Nephron progenitor cell (in vitro differentiated cells): Measurements from ENCODE around the gene CDH22.

Source experiments
- DNase-seq: peaks from one replicate; pipeline ENCODE4 v3.0.0; 2021
- H3K27ac Mint-ChIP-seq: 2 replicates; pipeline ENCODE4 v1.8.0; 2021; ENCODE audit warnings: mild to moderate bottlenecking, moderate library complexity, mixed read lengths
- H3K27me3 Mint-ChIP-seq: 2 replicates; pipeline ENCODE4 v1.8.0; 2021; ENCODE audit warnings: mild to moderate bottlenecking, low read depth, mixed read lengths; ENCODE audit not compliant: poor library complexity
- H3K36me3 Mint-ChIP-seq: 2 replicates; pipeline ENCODE4 v1.8.0; 2021; ENCODE audit warnings: low read depth, mixed read lengths
- H3K4me1 Mint-ChIP-seq: 2 replicates; pipeline ENCODE4 v1.8.0; 2021; ENCODE audit warnings: mixed read lengths
- H3K4me3 Mint-ChIP-seq: 2 replicates; pipeline ENCODE4 v1.8.0; 2021; ENCODE audit warnings: mild to moderate bottlenecking, moderate library complexity, mixed read lengths
- H3K9me3 Mint-ChIP-seq: 2 replicates; pipeline ENCODE4 v1.8.0; 2021; ENCODE audit warnings: mild to moderate bottlenecking, moderate library complexity, mixed read lengths
- CTCF ChIP-seq: fragments of 200-600 bp; sonication (generic); IDR thresholded peaks from 2 replicates; pipeline ENCODE4 v1.5.0; 2021; ENCODE audit warnings: antibody characterized with exemption

The CDH22 gene

GRCh38 chr20:46305973-46306360 is 2.3 kb downstream of the CDH22 start:
- no peak for DNase-seq
- H3K27me3 Mint-ChIP-seq, result peaks cover 90% of the 10 kb centered on the region
- H3K4me1 Mint-ChIP-seq, result no peaks in the 10 kb centered on the region
- TF ChIP-seq CTCF, result no peak
- no peak overlapping the region for H3K27ac Mint-ChIP-seq
- no peaks in the 10 kb centered on the region for H3K9me3 Mint-ChIP-seq
- no peaks in the 10 kb centered on the region for H3K36me3 Mint-ChIP-seq
- H3K4me3 Mint-ChIP-seq, result no peak overlapping the region

GRCh38 chr20:46305331-46305972 is 2.8 kb downstream of the CDH22 start:
- Mint-ChIP-seq H3K4me1 (no peaks in the 10 kb centered on the region), H3K27me3 (peaks cover 88% of the 10 kb centered on the region), H3K27ac (no peak overlapping the region), H3K4me3 (no peak overlapping the region), H3K36me3 (no peaks in the 10 kb centered on the region), H3K9me3 (no peaks in the 10 kb centered on the region)
- TF ChIP-seq CTCF, result no peak
- DNase-seq, result no peak

- Mint-ChIP-seq H3K27ac (no peak overlapping the region), H3K27me3 (peaks cover 86% of the 10 kb centered on the region), H3K4me1 (no peaks in the 10 kb centered on the region), H3K4me3 (no peak overlapping the region), H3K36me3 (no peaks in the 10 kb centered on the region), H3K9me3 (no peaks in the 10 kb centered on the region)
- TF ChIP-seq CTCF, result no peak
- no peak for DNase-seq
Measured at GRCh38 chr20:46304852-46305251, 3.4 kb downstream of the CDH22 start.

GRCh38 chr20:46304361-46304760 is 3.9 kb downstream of the CDH22 start:
- no peak overlapping the region for H3K27ac Mint-ChIP-seq

GRCh38 chr20:46303176-46303956 is 4.9 kb downstream of the CDH22 start:
- Mint-ChIP-seq H3K36me3 (no peaks in the 10 kb centered on the region), H3K4me3 (no peak overlapping the region), H3K9me3 (no peaks in the 10 kb centered on the region), H3K27me3 (peaks cover 81% of the 10 kb centered on the region), H3K27ac (no peak overlapping the region), H3K4me1 (no peaks in the 10 kb centered on the region)
- DNase-seq, result no peak
- TF ChIP-seq CTCF, result no peak

More at GRCh38 chr20:46304361-46304760, 3.9 kb downstream of the CDH22 start:
- H3K4me3 Mint-ChIP-seq, result no peak overlapping the region
- no peaks in the 10 kb centered on the region for H3K36me3 Mint-ChIP-seq
- peaks cover 82% of the 10 kb centered on the region for H3K27me3 Mint-ChIP-seq
- DNase-seq, result no peak
- no peaks in the 10 kb centered on the region for H3K4me1 Mint-ChIP-seq
- no peak for TF ChIP-seq CTCF
- H3K9me3 Mint-ChIP-seq, result no peaks in the 10 kb centered on the region
